Esophagus squamous epithelium (tissue), 5 donors: ENCODE data around the gene KLHDC3. TPM values are rescaled to one million over a fixed set of nuclear protein-coding genes. Genes with fewer than 3 reads are reported as not detected.

Source experiments
- DNase-seq: peaks from one replicate; lab custom pipeline; 2025; lab: John Stamatoyannopoulos, UW
- H3K27ac ChIP-seq, 4 donors: fragments of 200-600 bp; sonication (generic); one replicate each; pipeline ENCODE4 v1.5.1; 2016 to 2019; ENCODE audit warnings: mild to moderate bottlenecking in 1 of 4
- H3K27me3 ChIP-seq, 4 donors: fragments of 200-600 bp; sonication (generic); 1 replicate in 3 of 4; 2 replicates in 1 of 4; pipeline versions ENCODE4 v1.5.1 to v1.6.0; 2017 to 2021; ENCODE audit warnings: antibody characterized with exemption in 1 of 4
- H3K36me3 ChIP-seq, 3 donors: fragments of 200-600 bp; sonication (generic); one replicate each; pipeline ENCODE4 v1.5.1; 2016 to 2019
- H3K4me1 ChIP-seq, 3 donors: fragments of 200-600 bp; sonication (generic); one replicate each; pipeline ENCODE4 v1.5.1; 2017 to 2019
- H3K4me3 ChIP-seq, 4 donors: fragments of 200-600 bp; sonication (generic); 1 replicate in 3 of 4; 2 replicates in 1 of 4; pipeline ENCODE4 v1.5.1; 2016 to 2019; ENCODE audit warnings: mild to moderate bottlenecking in 2 of 4, moderate library complexity in 1 of 4
- H3K9me3 ChIP-seq, 3 donors: fragments of 200-600 bp; sonication (generic); one replicate each; pipeline ENCODE4 v1.5.1; 2016 to 2019
- POLR2A ChIP-seq, 4 donors: fragments of 450-650 bp; IDR thresholded peaks; one replicate each; pipeline ENCODE4 v1.6.1; 2017; ENCODE audit warnings: antibody characterized with exemption in 4 of 4, mild to moderate bottlenecking in 4 of 4, moderate library complexity in 3 of 4
- WGBS, 2 donors: methylation state at CpG; one replicate each; pipeline ENCODE4 v1.1.5; 2018; 5-methylcytosine and 5-hydroxymethylcytosine counted together
- intact Hi-C: fragments of 100-400 bp; cut with DNase I; formaldehyde crosslinking; loops from one replicate; pipeline ENCODE4 v1.15.0; 2022
- total RNA-seq, 4 donors: library from RNA; depleted of rRNA; stranded (reverse); fragments of >200 nt; gene quantifications; one replicate each; pipeline ENCODE4 v1.1.0, GENCODE V29; 2016
- TF ChIP-seq, protein P1 (sequence below), 6 experiments: fragments of 450-650 bp in 4 of 6; fragments of 200-600 bp in 2 of 6; sonication (generic) in 2 of 6; IDR thresholded peaks; one replicate each; pipeline ENCODE4 v1.5.1; 2016 to 2019; ENCODE audit warnings: antibody characterized with exemption in 6 of 6, mild to moderate bottlenecking in 4 of 6, moderate library complexity in 4 of 6
- donor health status: DM: yes; HTN: yes; CAD: no.

The KLHDC3 gene
- total RNA-seq, 4 donors from 2014 or later = 35.7 to 62.9 (median 48.5) TPM

DNA sequence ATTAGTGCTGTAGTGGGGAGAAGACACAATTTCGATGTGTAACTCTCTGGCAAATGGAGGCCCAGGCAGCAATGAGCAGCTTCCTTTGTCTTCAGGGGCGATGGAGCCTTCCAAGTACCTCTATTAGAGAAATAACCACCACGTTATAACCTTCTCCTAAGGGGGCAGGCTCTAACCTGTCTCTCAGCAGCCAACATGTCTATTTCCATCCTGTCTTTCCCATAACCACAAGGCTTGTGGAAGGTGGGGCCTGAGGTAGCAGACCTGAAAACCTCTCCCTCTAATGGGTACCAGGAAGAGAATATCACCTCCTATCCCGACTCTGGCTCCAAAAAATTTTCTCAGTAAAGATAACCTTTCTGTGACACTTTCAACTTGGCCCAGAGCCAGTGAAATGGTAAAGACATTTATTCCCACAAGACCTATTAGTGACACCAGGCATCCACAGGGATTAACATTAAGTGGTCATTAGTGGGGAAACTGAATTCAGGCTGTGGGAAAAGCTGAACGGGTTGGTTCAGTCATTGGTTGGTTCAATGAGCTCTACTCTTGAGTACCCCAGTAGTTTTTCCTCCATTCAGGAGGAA is 39.0 kb upstream of the KLHDC3 start:
- Histone ChIP-seq H3K27me3 (no peaks in the 10 kb centered on the region), H3K9me3 (no peaks in the 10 kb centered on the region), H3K36me3 (peaks cover 0 to 4% (median 4%) of the 10 kb centered on the region in 3 donors), H3K4me1 (peaks cover 20 to 47% (median 24%) of the 10 kb centered on the region in 3 donors), H3K4me3 (no peak overlapping the region), H3K27ac (no peak overlapping the region)
- TF ChIP-seq, protein P1, sequence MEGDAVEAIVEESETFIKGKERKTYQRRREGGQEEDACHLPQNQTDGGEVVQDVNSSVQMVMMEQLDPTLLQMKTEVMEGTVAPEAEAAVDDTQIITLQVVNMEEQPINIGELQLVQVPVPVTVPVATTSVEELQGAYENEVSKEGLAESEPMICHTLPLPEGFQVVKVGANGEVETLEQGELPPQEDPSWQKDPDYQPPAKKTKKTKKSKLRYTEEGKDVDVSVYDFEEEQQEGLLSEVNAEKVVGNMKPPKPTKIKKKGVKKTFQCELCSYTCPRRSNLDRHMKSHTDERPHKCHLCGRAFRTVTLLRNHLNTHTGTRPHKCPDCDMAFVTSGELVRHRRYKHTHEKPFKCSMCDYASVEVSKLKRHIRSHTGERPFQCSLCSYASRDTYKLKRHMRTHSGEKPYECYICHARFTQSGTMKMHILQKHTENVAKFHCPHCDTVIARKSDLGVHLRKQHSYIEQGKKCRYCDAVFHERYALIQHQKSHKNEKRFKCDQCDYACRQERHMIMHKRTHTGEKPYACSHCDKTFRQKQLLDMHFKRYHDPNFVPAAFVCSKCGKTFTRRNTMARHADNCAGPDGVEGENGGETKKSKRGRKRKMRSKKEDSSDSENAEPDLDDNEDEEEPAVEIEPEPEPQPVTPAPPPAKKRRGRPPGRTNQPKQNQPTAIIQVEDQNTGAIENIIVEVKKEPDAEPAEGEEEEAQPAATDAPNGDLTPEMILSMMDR (IDR thresholded peaks at IDR 0.05) = no peak
- no peak for TF ChIP-seq POLR2A (IDR thresholded peaks at IDR 0.05)
- intact Hi-C loops = no loop called here
- WGBS, 2 donors = 46% methylated on average over 5 of the region's 5 CpGs
- no peak for DNase-seq

DNA sequence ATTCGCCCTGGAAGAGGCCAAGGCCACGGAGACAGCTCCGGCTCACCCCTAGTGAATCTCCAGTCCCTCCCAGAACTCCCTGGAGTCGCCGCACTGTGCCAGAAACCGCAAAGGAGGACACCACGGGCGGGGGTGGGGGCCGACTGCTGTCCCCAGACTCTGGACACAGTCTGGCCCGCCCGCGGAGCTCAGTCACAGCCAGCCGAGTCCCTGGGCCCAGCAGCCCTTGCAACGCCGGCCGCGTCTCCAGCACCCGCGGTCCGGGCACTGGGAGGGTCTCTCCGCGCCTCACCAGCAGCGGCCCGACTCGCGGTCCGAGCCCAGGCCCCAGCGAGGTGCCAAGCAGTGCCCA is 35.6 kb upstream of the KLHDC3 start:
- intact Hi-C loops = no loop called here
- peaks cover 24 to 55% (median 26%) of the 10 kb centered on the region in 3 donors for H3K4me1 ChIP-seq
- H3K9me3 ChIP-seq = no peaks in the 10 kb centered on the region
- DNase-seq = no peak
- WGBS, 2 donors = 5% methylated on average over 4 of the region's 28 CpGs; no CpG with 5 or more reads in 1 of the 2 donors
- peak overlapping the region; percentile 70 to 96 (median 90) for H3K4me3 ChIP-seq
- no peak for TF ChIP-seq POLR2A (IDR thresholded peaks at IDR 0.05)
- TF ChIP-seq, protein P1 (IDR thresholded peaks at IDR 0.05) = no peak
- H3K36me3 ChIP-seq = peaks cover 0 to 4% (median 4%) of the 10 kb centered on the region in 3 donors
- H3K27me3 ChIP-seq = no peaks in the 10 kb centered on the region
- H3K27ac ChIP-seq = peak overlapping the region; percentile 91 to 95 (median 94)

DNA sequence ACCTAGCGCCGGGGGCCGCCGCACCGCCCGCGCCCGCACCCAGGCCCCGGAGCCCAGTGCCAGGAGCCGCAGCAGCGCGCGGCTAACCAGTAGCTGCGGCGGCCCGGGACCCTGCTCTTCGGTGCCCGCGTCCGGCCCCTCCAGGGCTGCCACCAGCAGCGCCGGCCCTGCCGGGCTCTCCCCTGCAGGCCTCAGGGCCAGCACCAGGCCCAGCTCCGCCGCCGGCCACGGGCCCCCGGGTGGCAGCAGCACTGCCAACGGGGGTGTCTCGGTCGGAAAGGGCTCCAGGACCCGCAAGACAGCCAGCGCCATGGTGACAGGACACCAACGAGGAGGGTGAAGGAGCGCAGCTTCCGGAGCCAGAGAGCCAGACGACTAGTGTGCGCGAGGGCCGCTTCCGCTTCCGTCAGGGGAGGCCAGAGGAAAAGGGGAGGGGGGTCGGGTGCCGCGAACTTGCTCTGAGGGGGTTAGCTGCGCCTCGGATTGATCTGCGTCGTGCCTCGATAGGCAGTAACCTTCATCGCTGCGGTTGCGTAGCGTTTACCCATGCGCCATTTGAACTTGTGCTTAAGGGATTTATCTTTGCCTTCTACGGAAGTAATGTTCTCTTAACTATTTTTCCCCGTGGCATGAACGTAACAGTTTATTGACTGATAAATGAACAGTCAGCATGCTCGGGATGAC is 35.1 kb upstream of the KLHDC3 start, which contains the start of gene PEX6:
PEX6 (minus strand) TSS at position 343 of the 684 bp plus-strand sequence; CDS start at position 312, 31 bp downstream.
- no peaks in the 10 kb centered on the region for H3K27me3 ChIP-seq
- DNase-seq = peak; percentile 67
- peaks cover 28 to 60% (median 29%) of the 10 kb centered on the region in 3 donors for H3K4me1 ChIP-seq
- no peaks in the 10 kb centered on the region for H3K9me3 ChIP-seq
- H3K27ac ChIP-seq = peak within 1 kb of the TSS; percentile 91 to 95 (median 94)
- peaks cover 0 to 2% (median 1%) of the 10 kb centered on the region in 3 donors for H3K36me3 ChIP-seq
- TF ChIP-seq, protein P1 (IDR thresholded peaks at IDR 0.05) = peak in 1 of 6 experiments; percentile 3
- peak in 2 of 4 donors; percentile 36 to 63 for TF ChIP-seq POLR2A (IDR thresholded peaks at IDR 0.05)
- intact Hi-C loops = no loop called here
- peak within 1 kb of the TSS; percentile 70 to 96 (median 90) for H3K4me3 ChIP-seq
- WGBS, 2 donors = 0% methylated on average over 9 to 10 of the region's 59 CpGs

DNA sequence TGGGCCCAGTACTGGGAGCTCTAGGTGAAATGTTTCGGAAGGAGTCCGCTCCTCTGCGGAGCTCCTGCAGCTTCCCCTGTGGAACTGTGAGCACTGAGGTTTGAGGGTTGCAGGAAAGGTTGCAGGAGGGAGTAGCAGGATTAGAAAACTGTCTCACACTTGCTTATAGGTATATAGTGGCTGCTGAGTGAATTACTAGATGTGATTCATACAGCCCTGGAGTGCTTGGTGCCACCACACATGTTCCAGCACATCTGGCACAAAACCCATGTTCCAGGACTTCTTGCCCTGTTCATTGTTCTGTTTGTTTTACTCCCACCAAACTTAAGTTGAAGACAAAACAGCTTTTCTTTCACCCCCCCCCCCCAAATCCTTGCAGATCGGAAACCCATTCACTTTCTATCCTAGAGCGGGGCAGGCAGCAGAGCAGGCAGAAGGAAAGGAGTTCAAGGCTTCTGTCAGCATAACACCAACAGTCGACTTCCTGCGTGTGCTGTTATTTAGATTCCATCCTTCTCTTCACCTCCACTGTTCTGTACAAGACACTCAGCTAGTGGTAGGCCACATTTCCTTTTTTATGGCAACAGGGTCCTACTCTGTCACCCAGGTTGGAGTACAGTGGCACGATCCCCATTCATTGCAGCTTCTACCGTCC is 34.4 kb upstream of the KLHDC3 start:
- no peak for DNase-seq

More for the DNA sequence above, 34.4 kb upstream of the KLHDC3 start:
- H3K27ac ChIP-seq = peak overlapping the region; percentile 91 to 95 (median 94)
- H3K4me1 ChIP-seq = peaks cover 28 to 59% (median 29%) of the 10 kb centered on the region in 3 donors
- no peaks in the 10 kb centered on the region for H3K36me3 ChIP-seq
- WGBS, 2 donors = 17 to 45% methylated on average over 6 to 8 of the region's 9 CpGs
- TF ChIP-seq POLR2A (IDR thresholded peaks at IDR 0.05) = no peak
- TF ChIP-seq, protein P1 (IDR thresholded peaks at IDR 0.05) = peak in 2 of 6 experiments; percentile 9 to 29
- H3K9me3 ChIP-seq = no peaks in the 10 kb centered on the region
- H3K27me3 ChIP-seq = no peaks in the 10 kb centered on the region
- intact Hi-C loops = no loop called here
- peak overlapping the region; percentile 70 to 96 (median 90) for H3K4me3 ChIP-seq
